PC-9 (cell line): Measurements from ENCODE around the gene ALDH4A1. TPM values are rescaled to one million over a fixed set of nuclear protein-coding genes. Genes with fewer than 3 reads are reported as not detected.

Experiments used
- BruUV-seq: library from RNA; stranded (reverse); fragments of 400-500 nt; replicated peaks from 2 replicates; lab custom pipeline; 2021; lab: Mats Ljungman, UMichigan
- CTCF ChIA-PET: fragments of 300-600 bp; sonication (Branson Sonifier 250); formaldehyde crosslinking; loops from one replicate; lab custom pipeline; 2022; ENCODE audit warnings: antibody characterized with exemption; lab: Charles Lee
- POLR2A ChIA-PET: fragments of 300-600 bp; sonication (Branson Sonifier 250); formaldehyde crosslinking; loops from one replicate; lab custom pipeline; 2022; ENCODE audit warnings: antibody characterized with exemption; ENCODE audit not compliant: unreplicated experiment; lab: Charles Lee
- DNase-seq, 2 experiments: peaks; one replicate each; pipeline versions ENCODE4 v3.0.0 to v3.0.0-alpha.2; 2015 to 2022; ENCODE audit warnings: mixed read lengths in 1 of 2
- H2AFZ ChIP-seq: fragments of 200-600 bp; sonication (generic); 2 replicates; pipeline ENCODE4 v1.8.1; 2017; ENCODE audit warnings: antibody characterized with exemption
- H3F3A ChIP-seq: fragments of 200-600 bp; sonication (generic); 2 replicates; pipeline ENCODE4 v1.8.1; 2017; ENCODE audit warnings: antibody characterized with exemption, mild to moderate bottlenecking, low read depth; ENCODE audit not compliant: insufficient read depth
- H3K27ac ChIP-seq: fragments of 200-600 bp; sonication (generic); 2 replicates; pipeline ENCODE4 v1.6.1; 2016; ENCODE audit warnings: mixed run types
- H3K27me3 ChIP-seq: fragments of 200-600 bp; sonication (generic); 2 replicates; pipeline ENCODE4 v1.6.1; 2016; ENCODE audit warnings: low read depth, mixed run types; ENCODE audit not compliant: insufficient read depth
- H3K36me3 ChIP-seq: fragments of 200-600 bp; sonication (generic); 2 replicates; pipeline ENCODE4 v1.6.1; 2016; ENCODE audit warnings: low read depth, mixed run types
- H3K4me1 ChIP-seq: fragments of 200-600 bp; sonication (generic); replicated peaks from 2 replicates; pipeline ENCODE4 v1.6.1; 2016; ENCODE audit warnings: mixed run types; ENCODE audit not compliant: insufficient read depth
- H3K4me2 ChIP-seq: fragments of 200-600 bp; sonication (generic); 2 replicates; pipeline ENCODE4 v1.6.1; 2017; ENCODE audit warnings: mixed run types
- H3K4me3 ChIP-seq: fragments of 200-600 bp; sonication (generic); 2 replicates; pipeline ENCODE4 v1.6.1; 2016; ENCODE audit warnings: mixed run types
- H3K79me2 ChIP-seq: fragments of 200-600 bp; sonication (generic); 2 replicates; pipeline ENCODE4 v1.6.1; 2017; ENCODE audit warnings: low read depth, mixed run types
- H3K9me2 ChIP-seq: fragments of 200-600 bp; sonication (generic); 2 replicates; pipeline ENCODE4 v1.8.1; 2017; ENCODE audit warnings: mild to moderate bottlenecking; ENCODE audit not compliant: insufficient read depth
- H3K9me3 ChIP-seq: fragments of 200-600 bp; sonication (generic); 2 replicates; pipeline ENCODE4 v1.8.1; 2016; ENCODE audit warnings: low read depth; ENCODE audit not compliant: insufficient read depth
- H4K20me1 ChIP-seq: fragments of 200-600 bp; sonication (generic); 2 replicates; pipeline ENCODE4 v1.8.1; 2017; ENCODE audit not compliant: insufficient read depth
- CTCF ChIP-seq: fragments of 200-600 bp; sonication (generic); conservative IDR thresholded peaks from 2 replicates; pipeline ENCODE4 v1.6.1; 2017; ENCODE audit warnings: mixed run types, antibody characterized with exemption, mild to moderate bottlenecking, moderate library complexity
- EZH2 ChIP-seq: fragments of 200-600 bp; sonication (generic); IDR thresholded peaks from 2 replicates; pipeline ENCODE4 v1.8.0; 2017; ENCODE audit warnings: antibody characterized with exemption, low read depth
- intact Hi-C: fragments of 100-400 bp; cut with micrococcal nuclease; formaldehyde crosslinking; loops from one replicate; pipeline ENCODE4 v1.10.0; 2022; ENCODE audit not compliant: unreplicated experiment
- total RNA-seq: library from RNA; stranded (reverse); gene quantifications from 2 replicates; pipeline ENCODE4 v1.2.3, GENCODE V29; 2021

The ALDH4A1 gene
- total RNA-seq, 1 experiment from 2014 or later = 15.0 TPM

GRCh38 chr1:18919956-18920355 is 17.6 kb upstream of the ALDH4A1 start:
- Histone ChIP-seq H2AFZ (no peak overlapping the region), H3K4me2 (no peak overlapping the region), H3K4me3 (no peak overlapping the region), H3K27me3 (no peaks in the 10 kb centered on the region), H4K20me1 (no peaks in the 10 kb centered on the region), H3F3A (no peaks in the 10 kb centered on the region), H3K4me1 (peaks cover 24% of the 10 kb centered on the region), H3K9me2 (no peaks in the 10 kb centered on the region), H3K36me3 (no peaks in the 10 kb centered on the region), H3K9me3 (no peaks in the 10 kb centered on the region), H3K27ac (no peak overlapping the region), H3K79me2 (peaks cover 10% of the 10 kb centered on the region)
- ChIA-PET CTCF (no interaction called here), POLR2A (no interaction called here)
- no peak for TF ChIP-seq EZH2
- TF ChIP-seq CTCF = no peak
- no peak for DNase-seq
- BruUV-seq = no TSS peak
- intact Hi-C loops = no loop called here

- DNase-seq = no peak
- H3K9me3 ChIP-seq = no peaks in the 10 kb centered on the region
- no peaks in the 10 kb centered on the region for H4K20me1 ChIP-seq
- no peaks in the 10 kb centered on the region for H3K36me3 ChIP-seq
- no peaks in the 10 kb centered on the region for H3K27me3 ChIP-seq
- H2AFZ ChIP-seq = no peak overlapping the region
- no TSS peak for BruUV-seq
- H3K79me2 ChIP-seq = peaks cover 10% of the 10 kb centered on the region; the same call in 1 of the 2 replicates
- no peak overlapping the region for H3K4me3 ChIP-seq
- H3K27ac ChIP-seq = no peak overlapping the region
- TF ChIP-seq EZH2 = no peak
- TF ChIP-seq CTCF = no peak
- intact Hi-C loops = no loop called here
- no peaks in the 10 kb centered on the region for H3K9me2 ChIP-seq
- no peaks in the 10 kb centered on the region for H3F3A ChIP-seq
- CTCF ChIA-PET = no interaction called here
- H3K4me1 ChIP-seq = peaks cover 24% of the 10 kb centered on the region
- no peak overlapping the region for H3K4me2 ChIP-seq
- POLR2A ChIA-PET = no interaction called here
Observed at GRCh38 chr1:18919197-18919905, 17.0 kb upstream of the ALDH4A1 start.

- CTCF ChIA-PET = interaction anchor here (0.6 kb wide), 1 partner anchor 100 kb away, joined by 3 read pairs; no protein-coding TSS in a partner anchor
- BruUV-seq = no TSS peak
- H3K36me3 ChIP-seq = no peaks in the 10 kb centered on the region
Observed at GRCh38 chr1:18918417-18918816, 16.1 kb upstream of the ALDH4A1 start.

More at GRCh38 chr1:18918417-18918816, 16.1 kb upstream of the ALDH4A1 start:
- Histone ChIP-seq H3K4me3 (no peak overlapping the region), H3K79me2 (peaks cover 10% of the 10 kb centered on the region; the same call in 1 of the 2 replicates), H3K4me2 (no peak overlapping the region), H3K27me3 (no peaks in the 10 kb centered on the region), H3F3A (no peaks in the 10 kb centered on the region), H3K4me1 (peaks cover 18% of the 10 kb centered on the region), H3K9me3 (no peaks in the 10 kb centered on the region), H3K27ac (no peak overlapping the region), H2AFZ (no peak overlapping the region), H3K9me2 (no peaks in the 10 kb centered on the region), H4K20me1 (no peaks in the 10 kb centered on the region)
- DNase-seq = no peak
- intact Hi-C loops = no loop called here
- POLR2A ChIA-PET = no interaction called here
- TF ChIP-seq CTCF (no peak), EZH2 (no peak)
